Activated B cell treated with CpG ODN at 0.5 μM for 24 hours (primary cell): ENCODE data around the gene ANXA6. TPM values are rescaled to one million over a fixed set of nuclear protein-coding genes. Genes with fewer than 3 reads are reported as not detected.

Experiments
- ATAC-seq: fragments of 200-7000 bp; cut with Tn5 transposase; one replicate; pipeline ENCODE4 v1.10.0; 2021; ENCODE audit warnings: low read depth, mild to moderate bottlenecking, moderate library complexity
- CTCF ChIA-PET: fragments of 350-600 bp; sonication (Branson Sonifier 250); formaldehyde crosslinking; loops from one replicate; lab custom pipeline; 2021; ENCODE audit warnings: antibody characterized with exemption; lab: Charles Lee
- POLR2A ChIA-PET: fragments of 350-600 bp; sonication (Branson Sonifier 250); formaldehyde crosslinking; loops from one replicate; lab custom pipeline; 2021; ENCODE audit warnings: antibody characterized with exemption; lab: Charles Lee
- DNase-seq: peaks from one replicate; pipeline ENCODE4 v3.0.0; 2022
- H3K27ac Mint-ChIP-seq: one replicate; pipeline ENCODE4 v1.8.0; 2020; ENCODE audit warnings: mixed read lengths
- H3K27me3 Mint-ChIP-seq: one replicate; pipeline ENCODE4 v1.8.0; 2021; ENCODE audit warnings: mixed read lengths
- H3K36me3 Mint-ChIP-seq: one replicate; pipeline ENCODE4 v1.8.0; 2021; ENCODE audit warnings: low read depth, mixed read lengths
- H3K4me1 Mint-ChIP-seq: one replicate; pipeline ENCODE4 v1.8.0; 2021; ENCODE audit warnings: mixed read lengths
- H3K4me3 Mint-ChIP-seq: one replicate; pipeline ENCODE4 v1.8.0; 2020; ENCODE audit warnings: mild to moderate bottlenecking, mixed read lengths
- H3K9me3 Mint-ChIP-seq: one replicate; pipeline ENCODE4 v1.8.0; 2020; ENCODE audit warnings: mixed read lengths
- intact Hi-C: fragments of 100-400 bp; cut with micrococcal nuclease; formaldehyde crosslinking; loops from one replicate; pipeline ENCODE4 v1.15.1; 2024
- total RNA-seq: library from RNA; stranded (reverse); gene quantifications from 2 replicates; pipeline ENCODE4 v1.2.3, GENCODE V29; 2022
- TF ChIP-seq, protein P1 (sequence below): fragments of 200-600 bp; IDR thresholded peaks from one replicate; pipeline ENCODE4 v1.8.0; 2022; ENCODE audit warnings: antibody characterized with exemption, mild to moderate bottlenecking

Gene ANXA6
- total RNA-seq, 1 donor from 2014 or later = 367 TPM

DNA sequence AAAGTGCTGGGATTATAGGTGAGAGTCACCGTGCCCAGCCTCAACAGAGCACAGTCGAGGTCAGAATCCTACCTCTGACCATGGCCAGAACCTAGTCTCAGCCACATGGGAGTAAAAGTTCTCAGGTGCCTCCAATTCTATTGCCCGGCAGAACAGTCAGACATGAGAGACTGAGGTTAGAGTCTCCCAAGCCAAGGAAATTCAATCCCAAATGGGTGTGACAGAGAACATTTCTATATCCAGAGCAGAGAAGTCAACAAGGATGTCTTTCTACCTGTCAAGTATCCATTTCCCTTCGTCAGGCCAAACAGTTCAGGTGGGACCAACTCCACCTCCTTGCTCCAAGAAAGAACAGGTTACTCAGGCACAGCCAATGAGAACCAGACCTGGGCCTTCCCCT is 10.5 kb downstream of the ANXA6 start:
- POLR2A ChIA-PET = no interaction called here
- Mint-ChIP-seq H3K27ac (peak overlapping the region; percentile 68), H3K36me3 (peaks cover 66% of the 10 kb centered on the region), H3K4me3 (no peak overlapping the region), H3K4me1 (peaks cover 98% of the 10 kb centered on the region), H3K9me3 (no peaks in the 10 kb centered on the region), H3K27me3 (no peaks in the 10 kb centered on the region)
- TF ChIP-seq, protein P1, sequence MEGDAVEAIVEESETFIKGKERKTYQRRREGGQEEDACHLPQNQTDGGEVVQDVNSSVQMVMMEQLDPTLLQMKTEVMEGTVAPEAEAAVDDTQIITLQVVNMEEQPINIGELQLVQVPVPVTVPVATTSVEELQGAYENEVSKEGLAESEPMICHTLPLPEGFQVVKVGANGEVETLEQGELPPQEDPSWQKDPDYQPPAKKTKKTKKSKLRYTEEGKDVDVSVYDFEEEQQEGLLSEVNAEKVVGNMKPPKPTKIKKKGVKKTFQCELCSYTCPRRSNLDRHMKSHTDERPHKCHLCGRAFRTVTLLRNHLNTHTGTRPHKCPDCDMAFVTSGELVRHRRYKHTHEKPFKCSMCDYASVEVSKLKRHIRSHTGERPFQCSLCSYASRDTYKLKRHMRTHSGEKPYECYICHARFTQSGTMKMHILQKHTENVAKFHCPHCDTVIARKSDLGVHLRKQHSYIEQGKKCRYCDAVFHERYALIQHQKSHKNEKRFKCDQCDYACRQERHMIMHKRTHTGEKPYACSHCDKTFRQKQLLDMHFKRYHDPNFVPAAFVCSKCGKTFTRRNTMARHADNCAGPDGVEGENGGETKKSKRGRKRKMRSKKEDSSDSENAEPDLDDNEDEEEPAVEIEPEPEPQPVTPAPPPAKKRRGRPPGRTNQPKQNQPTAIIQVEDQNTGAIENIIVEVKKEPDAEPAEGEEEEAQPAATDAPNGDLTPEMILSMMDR = no peak
- ATAC-seq (no peak), DNase-seq (no peak)
- CTCF ChIA-PET = interaction anchor here (13.6 kb wide), 1 partner anchor 21 kb away, joined by 128 read pairs; no protein-coding TSS in a partner anchor
- intact Hi-C loops = no loop called here

DNA sequence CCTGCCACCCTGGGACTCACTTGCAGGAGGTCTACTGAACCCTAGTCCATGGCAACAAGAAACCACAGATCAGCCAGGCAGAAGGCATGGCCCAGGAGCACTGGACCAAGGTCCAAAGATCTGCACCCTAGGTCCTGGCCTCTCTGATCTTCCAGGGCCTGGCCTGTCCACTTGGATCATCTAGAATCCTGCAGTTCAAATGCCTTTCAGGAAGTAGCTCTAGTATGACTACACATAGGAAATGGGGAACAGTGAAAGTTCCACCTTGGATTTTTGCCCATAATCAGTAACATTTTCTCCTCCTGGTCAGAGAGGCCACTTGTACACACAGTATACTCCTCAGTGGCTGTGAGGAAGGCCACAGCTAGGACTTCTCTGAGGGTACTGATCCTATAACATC is 11.5 kb downstream of the ANXA6 start:
- peaks cover 98% of the 10 kb centered on the region for H3K4me1 Mint-ChIP-seq
- H3K27ac Mint-ChIP-seq = peak overlapping the region; percentile 93
- ChIA-PET POLR2A (interaction anchor here (0.7 to 1.0 kb wide), 4 partner anchors 10 to 68 kb away, joined by 3 to 6 read pairs (median 4); no protein-coding TSS in a partner anchor), CTCF (interaction anchor here (0.7 to 13.6 kb wide), 3 partner anchors 11 to 20 kb away, joined by 3 to 128 read pairs (median 3); no protein-coding TSS in a partner anchor)
- H3K4me3 Mint-ChIP-seq = peak overlapping the region; percentile 50
- ATAC-seq (no peak), DNase-seq (no peak)
- H3K27me3 Mint-ChIP-seq = no peaks in the 10 kb centered on the region
- H3K36me3 Mint-ChIP-seq = peaks cover 73% of the 10 kb centered on the region
- intact Hi-C loops = no loop called here
- TF ChIP-seq, protein P1 = no peak
- no peaks in the 10 kb centered on the region for H3K9me3 Mint-ChIP-seq

DNA sequence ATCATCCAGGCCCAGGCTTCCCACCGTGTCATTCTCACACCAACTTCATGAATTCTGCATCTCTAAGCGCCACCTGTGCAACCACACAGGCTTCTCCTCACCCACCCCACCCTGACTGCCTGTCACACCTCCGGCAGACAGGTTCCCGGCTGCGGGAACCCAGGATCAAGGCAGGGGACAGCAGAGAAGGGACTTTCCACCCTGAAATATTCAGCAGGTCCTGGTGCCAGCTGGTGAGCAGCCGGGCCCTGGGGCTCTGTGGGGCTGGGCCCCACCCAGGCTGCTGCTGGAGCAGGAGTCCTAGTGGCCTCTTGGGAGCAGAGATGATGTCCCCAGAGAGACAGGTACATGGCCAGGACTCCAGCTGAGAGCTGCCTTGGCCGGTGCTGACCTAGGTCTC is 12.7 kb downstream of the ANXA6 start:
- TF ChIP-seq, protein P1 = no peak
- H3K27me3 Mint-ChIP-seq = no peaks in the 10 kb centered on the region
- H3K36me3 Mint-ChIP-seq = peaks cover 79% of the 10 kb centered on the region
- H3K4me3 Mint-ChIP-seq = no peak overlapping the region
- intact Hi-C loops = no loop called here
- ATAC-seq = no peak
- no peaks in the 10 kb centered on the region for H3K9me3 Mint-ChIP-seq
- ChIA-PET POLR2A (interaction anchor here (0.6 kb wide), 1 partner anchor 87 kb away, joined by 3 read pairs; no protein-coding TSS in a partner anchor), CTCF (interaction anchor here (1.0 to 13.6 kb wide), 4 partner anchors 10 to 171 kb away, joined by 3 to 128 read pairs (median 20); no protein-coding TSS in a partner anchor)
- no peak for DNase-seq
- peak overlapping the region; percentile 93 for H3K27ac Mint-ChIP-seq
- H3K4me1 Mint-ChIP-seq = peaks cover 95% of the 10 kb centered on the region

DNA sequence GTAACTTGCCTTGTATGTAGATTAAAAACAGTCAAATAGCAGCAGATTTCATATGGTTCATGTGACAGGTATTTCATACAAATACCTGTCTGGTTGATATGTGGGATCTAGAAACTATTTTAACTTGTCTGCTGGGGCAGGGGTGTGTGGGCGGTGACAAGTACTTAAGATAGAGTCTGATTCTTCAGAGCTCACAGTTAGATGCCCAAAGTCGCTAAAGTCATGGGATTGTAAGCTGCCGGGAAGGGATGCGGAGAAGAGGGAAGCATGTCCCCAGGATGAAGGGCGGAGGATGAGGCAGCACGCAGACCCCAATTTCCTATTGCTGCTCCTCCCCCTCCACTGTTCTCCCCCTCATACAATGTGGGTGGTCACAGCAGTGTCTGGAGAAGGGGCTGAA is 13.3 kb downstream of the ANXA6 start:
- Mint-ChIP-seq H3K27me3 (no peaks in the 10 kb centered on the region), H3K4me3 (no peak overlapping the region), H3K27ac (peak overlapping the region; percentile 93)

DNA sequence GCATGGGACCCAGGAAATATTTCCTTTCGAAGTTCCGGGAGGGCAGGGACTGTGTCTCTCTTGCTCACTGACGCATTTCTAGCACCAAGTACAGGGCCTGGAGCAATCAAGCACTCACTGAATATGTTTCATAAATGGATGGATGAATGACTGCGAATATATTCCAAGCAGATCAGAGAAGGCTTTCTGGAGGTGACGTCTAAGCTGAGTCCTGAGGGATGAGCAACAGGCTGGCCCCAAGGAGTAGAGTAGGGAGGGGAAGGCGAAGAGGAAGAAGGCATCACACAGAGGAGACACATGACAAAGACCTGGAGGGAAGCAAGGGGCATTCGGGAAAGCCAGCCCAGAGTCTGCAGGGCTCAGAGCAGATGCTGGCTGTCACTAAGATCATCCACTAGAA is 13.9 kb downstream of the ANXA6 start:
- Mint-ChIP-seq H3K27ac (peak overlapping the region; percentile 93), H3K27me3 (no peaks in the 10 kb centered on the region), H3K4me3 (no peak overlapping the region), H3K36me3 (peaks cover 87% of the 10 kb centered on the region), H3K9me3 (no peaks in the 10 kb centered on the region), H3K4me1 (peaks cover 92% of the 10 kb centered on the region)
- ChIA-PET CTCF (interaction anchor here (1.6 to 4.1 kb wide), 2 partner anchors 17 to 172 kb away, joined by 3 to 36 read pairs; no protein-coding TSS in a partner anchor), POLR2A (interaction anchor here (1.1 to 4.7 kb wide), 4 partner anchors 10 to 95 kb away, joined by 3 to 92 read pairs (median 21); partner anchors contain the start of gene ANXA6)
- ATAC-seq = no peak
- TF ChIP-seq, protein P1 = no peak
- DNase-seq = no peak
- intact Hi-C loops = no loop called here

More for the DNA sequence above, 13.3 kb downstream of the ANXA6 start:
- no peak for ATAC-seq
- Mint-ChIP-seq H3K36me3 (peaks cover 83% of the 10 kb centered on the region), H3K4me1 (peaks cover 92% of the 10 kb centered on the region), H3K9me3 (no peaks in the 10 kb centered on the region)
- intact Hi-C loops = no loop called here
- DNase-seq = no peak
- TF ChIP-seq, protein P1 = no peak
- ChIA-PET POLR2A (interaction anchor here (1.1 to 4.7 kb wide), 4 partner anchors 10 to 95 kb away, joined by 3 to 92 read pairs (median 21); partner anchors contain the start of gene ANXA6), CTCF (interaction anchor here (1.6 to 4.1 kb wide), 2 partner anchors 18 to 172 kb away, joined by 3 to 36 read pairs; no protein-coding TSS in a partner anchor)
